RCC 7860 (cell line): ENCODE results near the gene NADK2.
"Not testable (repeated sequence)": the region's sequence is repeated elsewhere in the genome, so short reads cannot be mapped to it uniquely, and the experiment has no call there.

Experiments
- DNase-seq: peaks from one replicate; pipeline ENCODE4 v3.0.0-alpha.2; 2015; ENCODE audit warnings: low spot score
- FAIRE-seq: peaks from 2 replicates; lab custom pipeline; 2012; peaks lifted over from hg19 to GRCh38; lab: Jason Lieb, UNC

NADK2 gene

DNA sequence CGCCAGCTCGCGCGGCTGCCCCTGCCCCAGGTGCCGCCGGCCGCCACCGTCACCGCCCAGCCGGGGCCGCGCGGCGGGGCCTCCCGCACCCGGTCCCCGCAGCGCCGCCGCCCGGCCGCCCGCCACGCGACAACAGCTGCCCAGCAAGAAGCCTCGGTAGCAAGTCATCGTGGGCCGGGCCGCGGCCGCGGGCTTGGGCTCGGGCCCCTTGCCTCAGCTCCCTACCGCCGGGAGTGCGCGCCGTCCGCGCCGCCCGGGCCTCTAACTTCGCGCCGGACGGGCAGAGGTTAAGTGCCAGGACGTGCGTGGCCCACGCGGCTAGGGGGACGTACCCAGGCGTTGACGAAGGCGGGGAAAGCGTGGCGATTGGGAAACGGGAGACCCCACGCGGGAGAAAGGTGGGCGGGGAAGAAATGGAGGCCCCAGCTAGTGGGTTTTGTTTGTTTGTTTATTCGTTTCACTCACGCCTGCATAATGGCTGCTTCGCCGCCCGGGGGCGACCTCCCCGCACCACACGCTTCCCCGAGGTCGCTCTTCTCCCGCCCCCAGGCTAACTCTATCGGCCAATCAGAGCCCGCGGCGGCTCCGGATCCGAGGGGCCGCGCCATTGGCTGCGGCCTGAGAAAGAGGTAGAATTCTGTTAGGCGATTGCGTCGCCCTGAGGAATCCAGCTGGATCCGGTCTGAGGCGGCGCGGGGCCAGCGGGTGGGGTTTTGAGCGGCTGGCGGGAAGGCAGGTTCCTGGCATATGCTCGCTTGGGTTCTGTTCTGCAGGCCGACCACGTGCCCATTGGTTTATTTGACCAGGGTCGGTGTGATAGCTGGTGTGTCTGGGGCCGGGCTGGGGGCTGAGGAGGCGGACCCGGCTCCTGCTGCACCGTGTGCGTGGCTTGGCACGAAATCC, at the start of gene NADK2:
NADK2 (minus strand) TSS at position 295 of the 903 bp plus-strand sequence; CDS start at position 168, 127 bp downstream.
- peak; percentile 95 for DNase-seq
- FAIRE-seq = peak; percentile 93

GRCh38 chr5:36285837-36286615, 44.3 kb upstream of the NADK2 start:
- FAIRE-seq = no peak
- no peak for DNase-seq

GRCh38 chr5:36283775-36284174, 42.0 kb upstream of the NADK2 start:
- DNase-seq, FAIRE-seq: not testable (repeated sequence)

GRCh38 chr5:36281626-36282025, 39.9 kb upstream of the NADK2 start:
- FAIRE-seq = no peak
- DNase-seq = no peak

DNA sequence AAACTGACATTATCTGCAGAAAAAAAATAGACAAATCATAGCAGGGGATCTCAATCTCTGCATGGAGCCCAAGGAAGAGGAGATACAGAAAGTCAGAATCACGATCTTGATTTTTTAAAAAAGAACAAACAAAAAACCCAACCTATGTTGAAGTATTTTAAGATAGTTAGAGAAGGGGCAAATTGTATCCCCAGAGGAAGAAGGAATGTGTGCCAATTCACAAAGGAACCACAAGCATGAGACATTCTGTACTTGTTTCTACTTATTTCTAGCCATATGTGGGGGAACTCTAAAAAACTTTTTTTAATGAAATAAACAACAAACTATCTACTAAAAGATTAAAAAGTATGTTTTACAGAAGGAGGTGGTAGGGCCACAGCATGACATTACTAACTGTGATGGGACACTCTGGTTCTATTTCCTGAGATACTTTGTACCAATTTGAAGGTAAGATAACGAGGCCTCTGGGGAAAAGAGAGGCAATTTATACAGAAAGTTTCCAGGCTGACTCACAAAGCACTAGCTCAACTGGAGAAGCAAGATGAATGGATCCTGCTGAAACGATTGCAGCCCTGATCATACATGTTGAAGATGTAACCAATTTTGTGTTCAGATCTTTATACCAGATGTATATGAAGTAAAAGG, 37.5 kb upstream of the NADK2 start:
- no peak for DNase-seq
- FAIRE-seq = no peak

- no peak for FAIRE-seq
- no peak for DNase-seq
Observed at GRCh38 chr5:36277521-36278176, 35.9 kb upstream of the NADK2 start.

GRCh38 chr5:36276864-36277263, 35.1 kb upstream of the NADK2 start:
- FAIRE-seq (no peak), DNase-seq (no peak)

DNA sequence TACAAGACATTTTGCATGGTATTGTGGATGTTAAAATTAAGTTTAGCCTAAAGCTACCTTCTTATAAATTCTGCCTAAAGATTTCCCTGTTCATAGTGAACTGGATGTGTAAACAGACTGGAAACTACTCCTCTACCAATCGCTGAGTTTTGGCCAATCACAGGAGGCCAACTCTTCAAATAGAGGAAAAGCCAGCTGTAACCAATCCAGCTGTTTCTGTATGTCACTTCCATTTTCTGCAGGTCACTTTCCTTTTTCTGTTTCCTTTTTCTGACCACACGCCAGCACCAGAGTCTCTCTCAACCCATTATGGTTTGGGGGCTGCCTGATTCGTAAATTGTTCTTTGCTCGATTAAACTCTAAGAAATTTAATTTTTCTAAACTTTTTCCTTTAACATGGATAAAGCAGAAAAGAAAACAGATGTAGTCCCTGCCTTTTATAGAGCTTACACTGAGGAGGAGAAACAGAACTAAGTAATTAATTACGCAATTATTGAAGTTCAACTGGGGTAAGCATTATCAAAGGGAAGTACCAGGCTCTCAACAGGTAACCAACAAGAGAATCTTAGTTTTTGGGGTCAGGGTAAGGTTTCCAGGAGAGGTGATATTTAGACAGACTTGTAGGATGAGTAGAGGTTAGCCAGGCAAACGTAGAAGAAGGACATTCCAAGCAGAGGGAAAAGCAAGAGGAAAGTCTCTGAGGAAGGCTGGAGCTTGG, 32.2 kb upstream of the NADK2 start:
- no peak for DNase-seq
- FAIRE-seq = no peak

- no peak for FAIRE-seq
- no peak for DNase-seq
Observed at GRCh38 chr5:36272136-36272690, 30.5 kb upstream of the NADK2 start.

DNA sequence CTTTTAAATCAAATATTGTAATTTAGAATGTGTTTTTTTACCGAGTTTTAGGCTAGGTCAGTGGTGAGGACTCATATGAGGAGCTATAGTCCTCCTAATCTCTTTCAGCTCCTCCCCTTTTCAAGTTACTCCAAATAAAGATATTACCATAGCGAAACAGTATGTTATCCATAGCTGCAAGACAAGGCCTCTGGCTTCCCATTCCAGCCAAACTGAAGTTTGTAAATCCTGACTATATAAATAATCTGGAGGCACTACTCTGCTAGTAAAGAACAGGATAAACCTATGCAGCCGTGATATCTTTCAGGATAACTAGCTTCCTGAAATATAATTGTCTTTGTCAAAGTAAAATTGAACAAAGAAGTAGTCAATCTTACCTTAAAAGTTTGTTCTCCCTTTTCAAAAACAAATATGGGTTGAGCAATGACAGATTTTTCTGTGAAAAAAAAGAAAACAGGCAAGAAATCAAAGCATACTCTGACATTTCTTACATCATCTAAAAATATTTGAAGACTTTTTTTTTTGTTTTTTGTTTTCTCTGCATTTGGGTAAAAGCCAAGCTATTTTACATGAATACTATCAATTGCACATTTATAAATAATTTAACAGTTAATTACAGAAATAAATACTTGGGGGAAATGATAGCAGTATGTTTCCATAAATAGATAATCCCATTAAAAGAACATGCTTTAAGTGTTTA, 29.3 kb upstream of the NADK2 start:
- FAIRE-seq (no peak), DNase-seq (no peak)

GRCh38 chr5:36270175-36270574, 28.4 kb upstream of the NADK2 start:
- no peak for FAIRE-seq
- DNase-seq = no peak

DNA sequence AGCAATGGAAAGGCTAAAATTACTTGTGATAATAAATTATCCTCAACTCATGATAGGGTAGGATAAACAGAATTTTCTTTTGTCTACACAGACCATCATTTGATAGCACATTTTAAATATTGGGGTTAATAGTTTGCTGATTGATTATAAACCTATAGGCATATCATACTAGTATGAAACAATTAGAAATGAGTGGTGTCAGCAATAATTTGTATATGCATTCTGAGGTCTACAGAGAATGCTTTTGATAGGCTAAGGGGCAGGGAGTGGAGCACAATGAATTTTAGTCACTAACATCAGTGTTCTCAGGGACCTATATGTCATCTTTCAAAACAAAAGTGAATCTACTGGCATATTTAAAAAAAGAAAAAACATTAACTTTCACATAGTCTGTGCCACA, 27.8 kb upstream of the NADK2 start:
- DNase-seq (no peak), FAIRE-seq (no peak)

DNA sequence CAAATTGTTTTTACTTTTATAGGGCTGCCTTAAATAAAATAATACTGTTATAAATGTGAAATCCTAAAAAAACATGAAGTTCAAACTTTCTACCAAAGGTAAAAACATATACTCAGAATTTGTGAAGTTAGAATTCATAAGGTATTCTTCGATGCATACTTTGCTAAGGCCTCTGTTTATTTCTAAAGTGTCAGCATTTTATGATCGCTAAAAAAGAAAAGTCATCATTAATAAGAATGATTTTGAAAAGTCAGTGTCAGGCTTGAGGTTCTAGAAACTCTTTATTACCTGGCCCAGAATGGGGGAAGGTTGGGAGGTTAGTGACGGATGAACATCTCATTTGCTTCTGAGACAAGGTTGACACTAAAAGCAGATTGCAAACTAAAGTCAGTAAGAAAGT, 26.2 kb upstream of the NADK2 start:
- FAIRE-seq = no peak
- no peak for DNase-seq

DNA sequence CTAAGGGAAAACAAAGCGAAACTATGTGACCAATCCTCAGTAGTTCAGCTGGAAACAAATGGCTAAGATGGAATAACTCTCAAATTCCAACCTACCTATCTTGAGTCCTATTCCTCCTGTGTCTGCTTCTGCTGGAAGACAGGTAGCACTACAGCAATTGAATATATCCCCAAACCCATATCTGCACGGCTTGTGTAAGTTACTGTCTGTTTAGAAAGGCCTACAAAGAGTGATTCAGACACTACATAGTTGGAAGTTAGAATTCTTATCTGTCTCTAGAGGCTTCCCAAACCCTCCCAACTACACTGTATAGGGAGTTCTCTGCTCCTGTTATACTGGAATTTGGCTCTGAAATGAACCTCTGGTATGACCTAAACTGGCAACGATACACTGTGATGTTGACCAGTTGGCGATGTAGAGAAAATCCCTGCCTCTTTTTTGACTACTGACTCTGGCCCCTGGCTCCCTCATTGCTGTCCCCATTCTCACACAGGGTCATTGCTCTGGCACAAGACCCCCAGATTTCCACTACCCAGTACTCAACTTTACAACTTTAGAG, 22.6 kb upstream of the NADK2 start:
- no peak for FAIRE-seq
- no peak for DNase-seq

DNA sequence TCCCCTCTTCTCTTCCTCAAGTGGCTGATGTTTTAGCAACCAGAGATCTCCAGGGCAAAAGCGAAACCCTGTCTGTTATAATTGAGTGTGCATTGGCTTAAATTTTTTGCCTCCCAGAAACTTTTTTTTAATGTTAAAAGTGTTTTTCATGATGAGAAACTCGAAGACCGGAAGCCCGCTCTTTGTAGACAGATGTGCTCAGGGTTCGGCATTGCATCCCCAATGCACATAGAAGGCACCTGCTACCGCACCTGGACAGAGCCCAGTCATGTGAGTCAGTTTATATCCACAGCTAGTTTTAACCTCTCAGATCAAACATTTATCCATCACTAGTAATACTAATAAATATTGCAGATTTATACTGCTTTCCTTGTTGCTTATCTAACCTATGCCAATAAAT, 19.5 kb upstream of the NADK2 start:
- DNase-seq = no peak
- no peak for FAIRE-seq

GRCh38 chr5:36253575-36253974, 11.8 kb upstream of the NADK2 start:
- FAIRE-seq = peak; percentile 2
- no peak for DNase-seq

GRCh38 chr5:36252722-36253365, 11.1 kb upstream of the NADK2 start:
- DNase-seq (no peak), FAIRE-seq (no peak)

DNA sequence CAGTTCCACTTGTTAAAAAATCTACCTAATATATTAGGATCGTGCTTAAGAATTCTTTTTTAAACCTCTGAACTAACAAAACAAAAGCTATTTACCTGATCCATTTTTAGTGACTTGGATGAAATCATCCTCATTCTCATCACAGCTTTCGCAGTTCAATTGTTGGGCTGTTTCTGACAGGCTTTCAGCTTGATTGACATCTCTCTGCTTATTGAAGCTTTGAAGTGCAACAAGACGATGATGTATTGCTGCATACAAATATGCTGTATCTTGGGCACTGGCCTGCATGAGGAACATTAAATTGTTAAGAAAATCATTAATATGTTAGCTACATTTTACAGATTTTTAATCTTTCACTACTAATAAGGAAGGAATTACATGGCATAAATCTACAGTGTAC, 9.5 kb upstream of the NADK2 start:
- FAIRE-seq (no peak), DNase-seq (no peak)

DNA sequence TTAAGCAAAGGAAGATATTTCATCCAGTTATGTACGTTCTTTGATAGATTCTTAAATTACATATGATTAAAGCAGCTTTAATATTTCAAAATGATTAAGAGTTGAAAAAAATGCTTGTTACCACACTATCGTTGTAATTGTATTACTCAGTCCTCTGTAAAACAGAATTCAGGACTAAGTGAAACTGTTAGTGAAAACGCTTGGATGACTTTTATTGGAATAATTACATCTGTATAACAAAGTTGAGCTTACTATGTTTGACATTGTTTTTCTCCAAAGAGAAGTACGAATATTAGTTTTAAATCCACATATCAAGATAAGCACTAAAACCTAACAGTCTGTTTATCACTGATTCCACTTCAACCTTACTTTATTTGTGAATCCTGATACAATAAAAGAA, 8.7 kb upstream of the NADK2 start:
- FAIRE-seq (no peak), DNase-seq (no peak)
